CD4-positive, alpha-beta T cell treated with Interleukin-6 for 4 hours (primary cell): ENCODE data around the gene HHEX.
"Not testable (repeated sequence)": the region's sequence is repeated elsewhere in the genome, so short reads cannot be mapped to it uniquely, and the experiment has no call there.

Source experiments
- DNase-seq: peaks from one replicate; pipeline ENCODE4 v3.0.0-alpha.2; 2020; ENCODE audit warnings: mixed read lengths

HHEX gene

DNA sequence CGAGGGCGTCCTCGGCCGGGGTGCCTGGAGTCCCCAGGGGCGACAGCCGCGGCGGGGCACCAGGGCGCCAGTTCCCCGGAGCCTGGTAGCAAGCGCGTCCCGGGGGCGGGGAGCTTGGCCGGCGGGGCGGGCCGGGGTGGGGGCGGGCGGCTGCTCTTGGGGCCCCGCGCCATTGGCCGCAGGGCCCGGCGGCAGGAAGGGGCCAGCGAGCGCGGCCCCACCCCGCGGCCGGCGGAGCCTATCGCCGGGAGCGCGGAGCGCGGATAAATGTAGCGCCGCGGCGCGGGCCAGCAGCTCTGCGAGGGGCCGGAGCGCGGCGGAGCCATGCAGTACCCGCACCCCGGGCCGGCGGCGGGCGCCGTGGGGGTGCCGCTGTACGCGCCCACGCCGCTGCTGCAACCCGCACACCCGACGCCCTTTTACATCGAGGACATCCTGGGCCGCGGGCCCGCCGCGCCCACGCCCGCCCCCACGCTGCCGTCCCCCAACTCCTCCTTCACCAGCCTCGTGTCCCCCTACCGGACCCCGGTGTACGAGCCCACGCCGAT lies at the start of gene HHEX:
TSS of gene HHEX (plus strand) at position 293 of the 548 bp plus-strand sequence. CDS start at position 325, 32 bp downstream.
- peak; percentile 42 for DNase-seq

DNA sequence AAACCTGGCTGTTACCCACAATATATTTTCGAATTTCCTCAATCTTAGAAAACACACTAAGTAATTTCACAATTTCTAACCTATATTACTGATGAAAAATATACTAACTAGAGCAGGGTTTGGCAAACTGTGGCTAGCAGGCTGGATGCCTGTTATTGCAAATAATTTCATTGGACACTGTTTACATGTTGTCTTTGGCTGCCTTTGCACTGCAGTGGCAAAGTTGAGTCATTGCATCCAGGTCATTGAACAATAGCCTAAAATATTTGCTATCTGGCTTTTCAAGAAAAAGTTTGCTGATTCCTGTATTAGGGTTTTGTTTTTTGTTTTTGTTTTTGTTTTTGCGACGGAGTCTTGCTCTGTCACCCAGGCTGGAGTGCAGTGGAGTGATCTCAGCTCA lies 49.6 kb upstream of the HHEX start:
- DNase-seq: no peak

DNA sequence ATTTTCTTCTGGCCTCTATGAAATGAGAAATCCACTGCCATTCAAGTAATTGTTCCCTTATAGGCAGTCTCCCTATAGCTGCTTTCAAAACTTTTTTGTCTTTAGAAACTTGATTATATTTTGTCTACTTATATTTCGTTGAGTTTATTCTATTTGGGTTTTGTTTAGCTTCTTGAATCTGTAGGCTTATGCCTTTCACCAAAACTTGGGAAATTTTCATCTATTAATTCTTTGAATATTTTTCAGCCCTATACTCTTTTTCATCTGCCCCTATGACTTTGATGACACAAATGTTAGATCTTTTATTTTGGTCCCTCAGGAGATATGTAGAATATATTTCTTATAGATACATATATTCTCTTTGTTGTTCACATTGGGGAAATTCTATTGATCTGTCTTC lies 48.3 kb upstream of the HHEX start:
- DNase-seq: no peak

GRCh38 chr10:92644921-92645320 lies 44.8 kb upstream of the HHEX start:
- DNase-seq: no peak

GRCh38 chr10:92650864-92651263 lies 38.9 kb upstream of the HHEX start:
- DNase-seq: not testable (repeated sequence)

GRCh38 chr10:92655426-92655825 lies 34.3 kb upstream of the HHEX start:
- no peak for DNase-seq

DNA sequence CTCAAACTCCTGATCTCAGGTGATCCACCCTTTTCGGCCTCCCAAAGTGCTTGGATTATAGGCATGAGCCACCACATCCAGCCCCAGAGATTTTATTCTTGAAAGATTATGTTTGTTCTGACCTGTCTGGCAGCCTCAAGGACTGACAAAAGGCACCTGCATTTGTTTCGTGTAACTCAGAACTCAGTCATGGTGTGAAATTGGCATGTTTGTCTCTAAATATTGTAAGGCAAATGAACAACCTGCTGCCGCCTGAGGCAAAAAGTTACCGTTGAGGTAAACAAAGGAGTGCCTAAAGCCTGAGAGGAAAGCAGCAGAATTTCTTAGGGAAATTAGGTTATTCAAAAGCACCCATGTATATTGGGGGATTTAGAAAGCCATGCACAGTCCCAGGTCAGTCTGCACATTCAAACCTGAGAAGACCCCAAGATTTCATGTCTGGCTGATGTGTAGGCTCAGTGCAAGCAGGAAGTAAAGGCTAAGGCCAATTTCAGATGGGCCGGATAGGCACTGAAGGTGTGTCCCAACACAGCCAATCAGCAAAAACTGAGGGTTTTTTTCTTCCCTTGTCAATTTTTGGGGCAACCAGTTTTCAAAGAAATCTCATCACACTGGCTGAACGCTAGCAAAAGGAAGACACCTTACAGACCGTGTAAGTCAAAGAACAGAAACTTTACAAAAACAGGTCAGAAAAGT lies 33.3 kb upstream of the HHEX start:
- DNase-seq: no peak

GRCh38 chr10:92657024-92657423 lies 32.7 kb upstream of the HHEX start:
- no peak for DNase-seq

- DNase-seq: no peak
Observed at GRCh38 chr10:92662848-92663247, 26.9 kb upstream of the HHEX start.

- DNase-seq: no peak
Observed at GRCh38 chr10:92664322-92664721, 25.4 kb upstream of the HHEX start.

GRCh38 chr10:92667078-92667477 lies 22.7 kb upstream of the HHEX start:
- DNase-seq: no peak

GRCh38 chr10:92677708-92678107 lies 12.0 kb upstream of the HHEX start:
- DNase-seq: no peak

DNA sequence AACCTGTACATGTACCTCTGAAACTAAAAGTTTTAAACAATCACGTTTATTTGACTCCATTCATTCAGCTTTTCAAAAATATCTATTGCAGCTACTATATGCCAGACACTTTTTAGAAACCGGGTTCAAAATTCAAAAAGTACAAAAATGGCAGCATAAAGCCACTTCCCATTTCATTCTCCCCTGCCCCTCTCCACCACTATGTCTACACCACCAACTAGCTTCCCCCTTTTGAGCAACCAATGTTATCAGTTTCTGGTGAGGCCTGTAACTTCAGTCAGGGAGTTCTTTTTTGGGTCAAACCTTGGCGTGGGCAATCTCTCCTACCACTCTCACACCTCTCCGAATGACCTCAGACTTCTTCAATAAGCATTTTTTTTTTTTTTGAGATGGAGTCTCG lies 11.5 kb upstream of the HHEX start:
- no peak for DNase-seq

- DNase-seq: no peak
Observed at GRCh38 chr10:92681306-92681834, 8.4 kb upstream of the HHEX start.

DNA sequence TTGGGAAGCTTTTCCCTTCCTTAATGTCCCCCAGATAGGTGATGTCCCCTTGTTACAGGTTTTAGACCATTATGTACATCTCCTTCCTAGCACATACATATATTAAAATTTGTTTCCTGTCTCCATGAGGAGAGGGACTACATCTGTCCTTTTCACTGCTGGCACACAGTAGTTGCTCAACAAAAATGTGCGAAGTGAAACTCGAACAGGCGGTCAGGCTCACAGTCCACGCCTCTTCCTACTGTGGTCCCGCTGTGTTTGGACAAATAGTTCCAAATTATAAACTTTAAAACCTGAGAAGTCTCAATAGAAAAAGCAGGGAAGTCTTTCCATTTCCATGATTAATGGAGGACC lies 1.2 kb upstream of the HHEX start:
- DNase-seq: no peak

GRCh38 chr10:92688927-92689662 lies 660 bp upstream of the HHEX start:
- DNase-seq: peak; percentile 11

GRCh38 chr10:92690211-92690914 lies 608 bp downstream of the HHEX start:
- peak; percentile 58 for DNase-seq

DNA sequence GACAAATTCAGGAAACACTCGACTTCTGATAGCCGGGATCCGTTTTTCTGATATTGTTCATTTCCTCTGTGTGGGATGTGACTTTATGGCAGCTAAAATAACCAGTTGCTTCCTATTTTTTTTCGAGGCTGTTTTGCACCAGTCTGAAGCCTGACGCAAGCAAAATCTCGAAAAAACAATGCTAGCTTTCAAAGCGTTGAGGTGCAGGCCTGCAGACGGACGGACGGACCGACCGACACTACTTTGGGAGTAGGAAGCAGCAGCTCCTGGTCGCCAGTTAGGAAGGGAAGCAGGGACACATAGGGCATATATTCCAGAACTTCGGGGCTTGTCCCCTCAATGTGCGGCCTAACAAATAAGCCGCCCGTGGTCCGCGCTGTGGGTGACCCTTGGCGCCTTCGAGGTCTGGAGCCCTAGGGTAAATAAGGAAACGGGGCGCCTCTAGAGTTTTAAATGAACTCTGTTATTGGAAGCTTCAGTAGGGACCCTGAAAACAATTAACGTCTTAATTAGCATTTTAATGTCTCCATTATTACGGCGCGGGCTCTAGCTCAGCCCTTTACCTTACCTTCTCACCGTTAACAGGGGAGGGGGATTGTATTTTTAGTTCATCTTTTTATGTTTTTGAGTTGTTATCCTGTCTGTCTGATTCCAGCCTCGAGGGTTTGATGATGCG lies 1.3 kb downstream of the HHEX start:
- no peak for DNase-seq

DNA sequence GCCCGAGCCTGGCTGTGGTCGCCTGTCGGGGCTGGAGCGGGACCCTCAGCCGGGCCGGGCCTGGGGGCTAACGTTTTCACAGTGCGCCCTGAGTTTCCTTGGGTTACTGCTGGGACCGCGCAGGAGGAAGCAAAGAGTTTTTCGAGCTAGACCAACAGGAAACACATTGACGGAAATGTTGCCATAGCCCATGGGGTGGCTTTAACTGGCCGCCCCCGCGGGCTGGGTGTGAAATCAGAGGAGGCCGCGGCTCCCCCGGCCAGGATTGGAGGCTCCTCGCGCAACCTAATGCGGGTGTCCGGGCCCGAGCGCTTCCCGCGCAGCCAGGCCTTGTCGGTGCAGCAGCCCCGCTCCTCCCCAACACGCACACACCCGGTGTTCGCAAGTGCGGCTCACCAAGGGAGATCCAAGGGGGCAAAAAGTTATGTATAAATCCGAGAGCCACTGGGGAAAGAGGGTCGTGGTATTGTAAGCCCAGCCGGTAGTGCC lies 1.9 kb downstream of the HHEX start:
- no peak for DNase-seq

DNA sequence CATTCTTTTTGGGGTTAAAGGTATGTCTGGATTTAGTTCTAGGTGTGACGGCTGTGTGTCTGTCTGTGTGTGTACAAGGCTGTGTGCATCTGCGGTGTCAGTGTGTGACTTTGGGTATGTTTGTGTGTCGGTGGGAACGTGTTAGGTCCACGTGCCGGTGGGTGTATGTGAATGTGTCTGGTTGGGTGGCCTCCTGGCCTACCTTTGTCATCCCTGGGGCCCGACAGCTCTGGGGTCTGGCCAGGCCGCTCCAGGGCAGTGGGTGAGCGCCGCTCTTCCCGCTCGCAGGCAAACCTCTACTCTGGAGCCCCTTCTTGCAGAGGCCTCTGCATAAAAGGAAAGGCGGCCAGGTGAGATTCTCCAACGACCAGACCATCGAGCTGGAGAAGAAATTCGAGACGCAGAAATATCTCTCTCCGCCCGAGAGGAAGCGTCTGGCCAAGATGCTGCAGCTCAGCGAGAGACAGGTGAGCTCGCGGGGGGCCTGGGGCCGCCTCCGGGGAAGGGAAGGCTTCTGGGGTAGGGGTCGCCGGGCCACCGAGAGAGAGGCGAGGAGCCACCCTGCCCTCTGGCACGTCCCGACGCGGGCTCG lies 2.4 kb downstream of the HHEX start:
- DNase-seq: no peak

DNA sequence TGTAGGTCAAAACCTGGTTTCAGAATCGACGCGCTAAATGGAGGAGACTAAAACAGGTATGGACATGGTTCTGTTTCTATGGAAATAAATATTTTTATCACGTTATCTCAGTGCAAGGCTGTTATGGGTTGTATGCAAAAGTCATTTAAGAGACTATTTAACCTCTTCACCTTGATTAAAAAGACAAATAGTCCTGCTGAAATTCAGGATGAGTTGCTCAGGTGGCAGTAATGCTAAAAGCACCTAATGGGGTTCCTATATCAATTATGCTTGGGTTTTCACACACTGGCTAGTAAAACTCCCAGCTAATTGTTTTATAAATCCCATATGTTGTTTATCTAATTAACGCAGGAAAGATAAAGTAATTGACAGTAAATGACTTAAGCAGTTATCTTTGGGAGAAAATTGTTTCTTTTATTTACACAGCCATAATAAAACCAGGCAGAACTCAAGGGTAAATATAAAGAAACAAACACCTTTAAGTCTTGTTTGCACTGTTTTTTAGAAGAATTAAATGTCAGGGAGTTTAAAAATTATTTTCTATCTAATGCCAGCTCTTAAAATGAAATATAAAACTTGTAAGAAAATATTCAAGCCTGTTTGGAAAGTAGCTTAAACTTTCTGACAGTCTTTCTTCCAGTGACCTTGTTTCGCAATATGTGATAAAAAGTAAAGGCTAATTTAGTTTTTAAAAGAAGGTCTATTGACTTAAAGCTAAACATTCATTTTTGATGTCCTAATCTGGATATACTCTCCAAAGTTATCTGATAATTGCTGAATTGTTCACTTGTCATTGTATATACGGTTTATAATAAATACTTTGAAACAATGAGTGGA lies 3.2 kb downstream of the HHEX start:
- no peak for DNase-seq
